CD14-positive monocyte (primary cell): ENCODE data around the gene S100A16. TPM values are rescaled to one million over a fixed set of nuclear protein-coding genes. Genes with fewer than 3 reads are reported as not detected.

ENCODE experiments used
- DNase-seq, 3 donors: peaks; one replicate each; pipeline ENCODE4 v3.0.0-alpha.2; 2011 to 2022
- H2AFZ ChIP-seq: 2 replicates; pipeline ENCODE4 v1.6.0; 2012; ENCODE audit warnings: mild to moderate bottlenecking, low read depth, low read length, inconsistent platforms; ENCODE audit not compliant: insufficient read depth, poor library complexity, severe bottlenecking
- H3K27ac ChIP-seq, 2 donors: 1 replicate in 1 of 2; 2 replicates in 1 of 2; pipeline ENCODE4 v1.5.1; 2012 to 2013; ENCODE audit warnings: low read length in 2 of 2, control low read depth in 1 of 2, inconsistent platforms in 1 of 2, low read depth in 1 of 2, mild to moderate bottlenecking in 1 of 2
- H3K27me3 ChIP-seq, 2 donors: one replicate each; pipeline versions ENCODE4 v1.6.0 to v1.6.1; 2011 to 2013; ENCODE audit warnings: low read length in 2 of 2; ENCODE audit not compliant: control insufficient read depth in 2 of 2, insufficient read depth in 2 of 2
- H3K36me3 ChIP-seq, 2 donors: replicated peaks in 1 of 2; 1 replicate in 1 of 2; 2 replicates in 1 of 2; pipeline versions ENCODE4 v1.5.1 to v1.6.1; 2012 to 2013; ENCODE audit warnings: low read length in 2 of 2, control low read depth in 1 of 2, inconsistent platforms in 1 of 2, mild to moderate bottlenecking in 1 of 2; ENCODE audit not compliant: insufficient read depth in 2 of 2, control insufficient read depth in 1 of 2
- H3K4me1 ChIP-seq, 2 donors: 1 replicate in 1 of 2; 2 replicates in 1 of 2; pipeline versions ENCODE4 v1.5.1 to v1.6.1; 2012 to 2013; ENCODE audit warnings: low read length in 2 of 2, control low read depth in 1 of 2, inconsistent platforms in 1 of 2, mild to moderate bottlenecking in 1 of 2, moderate library complexity in 1 of 2; ENCODE audit not compliant: insufficient read depth in 2 of 2, control insufficient read depth in 1 of 2
- H3K4me2 ChIP-seq: replicated peaks from 2 replicates; pipeline ENCODE3; 2012; ENCODE audit warnings: low read length, moderate library complexity, mild to moderate bottlenecking; ENCODE audit not compliant: poor library complexity, severe bottlenecking; ENCODE audit errors: extremely low read depth
- H3K4me3 ChIP-seq, 3 experiments: fragments of 200-600 bp in 1 of 3; sonication (generic) in 1 of 3; replicated peaks in 1 of 3; 1 replicate in 2 of 3; 2 replicates in 1 of 3; pipeline ENCODE4 v1.5.1; 2011 to 2013; ENCODE audit warnings: low read length in 3 of 3, mild to moderate bottlenecking in 3 of 3, control low read depth in 2 of 3, low read depth in 2 of 3, inconsistent platforms in 1 of 3, moderate library complexity in 1 of 3
- H3K79me2 ChIP-seq: 2 replicates; pipeline ENCODE4 v1.6.0; 2012; ENCODE audit warnings: mild to moderate bottlenecking, control low read depth, inconsistent platforms, low read length, moderate library complexity; ENCODE audit not compliant: insufficient read depth
- H3K9ac ChIP-seq: 2 replicates; pipeline ENCODE4 v1.6.0; 2017; ENCODE audit warnings: low read length, mild to moderate bottlenecking; ENCODE audit not compliant: insufficient read depth, poor library complexity, severe bottlenecking
- H3K9me3 ChIP-seq, 2 donors: replicated peaks in 1 of 2; 1 replicate in 1 of 2; 2 replicates in 1 of 2; pipeline versions ENCODE4 v1.5.1 to v1.6.1; 2012 to 2013; ENCODE audit warnings: low read length in 2 of 2, control low read depth in 1 of 2; ENCODE audit not compliant: control insufficient read depth in 1 of 2, insufficient read depth in 1 of 2
- H4K20me1 ChIP-seq: 2 replicates; pipeline ENCODE4 v1.6.0; 2012; ENCODE audit warnings: mild to moderate bottlenecking, low read length, control low read depth, moderate library complexity; ENCODE audit not compliant: insufficient read depth
- H3K27ac Mint-ChIP-seq, 7 donors: one replicate each; pipeline ENCODE4 v1.8.0; 2020; ENCODE audit warnings: mild to moderate bottlenecking in 7 of 7, mixed read lengths in 7 of 7, moderate library complexity in 6 of 7, inconsistent platforms in 2 of 7
- H3K27me3 Mint-ChIP-seq, 3 donors: one replicate each; pipeline ENCODE4 v1.8.0; 2021 to 2022; ENCODE audit warnings: low read depth in 3 of 3, mild to moderate bottlenecking in 3 of 3, mixed read lengths in 3 of 3, moderate library complexity in 3 of 3, inconsistent platforms in 1 of 3
- H3K36me3 Mint-ChIP-seq, 2 donors: one replicate each; pipeline ENCODE4 v1.8.0; 2020; ENCODE audit warnings: mixed read lengths in 2 of 2, inconsistent platforms in 1 of 2, mild to moderate bottlenecking in 1 of 2
- H3K4me1 Mint-ChIP-seq: one replicate; pipeline ENCODE4 v1.8.0; 2020; ENCODE audit warnings: mild to moderate bottlenecking, mixed read lengths
- H3K4me3 Mint-ChIP-seq, 2 donors: one replicate each; pipeline ENCODE4 v1.8.0; 2020; ENCODE audit warnings: mild to moderate bottlenecking in 2 of 2, mixed read lengths in 2 of 2, moderate library complexity in 1 of 2
- H3K9me3 Mint-ChIP-seq, 7 donors: one replicate each; pipeline ENCODE4 v1.8.0; 2020 to 2022; ENCODE audit warnings: mixed read lengths in 7 of 7, mild to moderate bottlenecking in 6 of 7, moderate library complexity in 6 of 7, inconsistent platforms in 2 of 7
- WGBS: methylation state at CpG from one replicate; pipeline ENCODE4 v1.1.5; 2013; ENCODE audit warnings: missing lambda C conversion rate; ENCODE audit not compliant: insufficient coverage; 5-methylcytosine and 5-hydroxymethylcytosine counted together
- intact Hi-C, 2 donors: fragments of 100-400 bp; cut with micrococcal nuclease; formaldehyde crosslinking; loops; one replicate each; pipeline versions ENCODE4 v1.15.0 to v1.15.1; 2023
- polyA plus RNA-seq, 3 donors: library from polyadenylated mRNA; depleted of rRNA in 1 of 3; unstranded in 2 of 3; stranded (reverse) in 1 of 3; fragments of 300-500 nt in 2 of 3; fragments of >200 nt in 1 of 3; fragmentation: Illumina TruSeq in 2 of 3; gene quantifications; 1 replicate in 2 of 3; 2 replicates in 1 of 3; pipeline ENCODE4 v1.2.3, GENCODE V29; 2012 to 2021
- TF ChIP-seq, protein P1 (sequence below): fragments of 200-600 bp; IDR thresholded peaks from one replicate; pipeline ENCODE4 v1.8.0; 2022; ENCODE audit warnings: antibody characterized with exemption, mild to moderate bottlenecking

Gene S100A16
- polyA plus RNA-seq, 3 donors = not detected

DNA sequence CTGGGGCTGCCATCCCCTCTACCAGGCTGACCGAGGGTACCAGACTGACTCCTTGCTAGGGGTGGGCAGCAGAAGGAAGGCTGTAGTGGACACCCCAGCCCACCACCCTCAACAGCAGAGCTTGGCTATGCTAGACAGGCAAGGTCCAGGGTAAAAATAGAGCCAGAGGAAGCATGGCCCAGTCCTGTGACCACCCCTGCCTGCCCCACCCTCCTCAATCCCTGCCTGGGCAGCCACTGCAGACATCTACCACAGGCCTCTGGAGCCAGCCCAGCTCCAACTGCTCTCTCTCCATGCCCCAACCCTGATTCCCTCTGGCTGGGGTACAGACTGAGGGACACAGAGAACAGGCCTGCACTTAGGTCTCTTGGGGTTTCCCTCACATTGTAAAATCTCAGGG is 17.0 kb upstream of the S100A16 start:
- peaks cover 11 to 16% (median 14%) of the 10 kb centered on the region in 3 donors for H3K27me3 Mint-ChIP-seq
- no peak overlapping the region for H2AFZ ChIP-seq
- WGBS = 80% methylated on average over 1 of the region's 1 CpG
- no peak overlapping the region for H3K9ac ChIP-seq
- peaks cover 6% of the 10 kb centered on the region for H4K20me1 ChIP-seq
- no peaks in the 10 kb centered on the region for H3K9me3 ChIP-seq
- H3K79me2 ChIP-seq = peaks cover 9% of the 10 kb centered on the region
- H3K27ac Mint-ChIP-seq = no peak overlapping the region
- H3K9me3 Mint-ChIP-seq = no peaks in the 10 kb centered on the region
- no peak overlapping the region for H3K27ac ChIP-seq
- H3K36me3 Mint-ChIP-seq = peaks cover 0 to 4% of the 10 kb centered on the region in 2 donors
- H3K4me2 ChIP-seq = no peak overlapping the region
- H3K4me3 Mint-ChIP-seq = no peak overlapping the region
- no peak overlapping the region for H3K4me3 ChIP-seq
- H3K4me1 ChIP-seq = peaks cover 29 to 45% of the 10 kb centered on the region in 2 donors
- peaks cover 0 to 3% of the 10 kb centered on the region in 2 donors for H3K27me3 ChIP-seq
- intact Hi-C loops = loop anchor here (5.0 to 10.0 kb wide), 5 partner anchors 33 to 107 kb away; partner anchors contain the start of gene ILF2 (in 1 of the 2)
- DNase-seq = no peak
- TF ChIP-seq, protein P1, sequence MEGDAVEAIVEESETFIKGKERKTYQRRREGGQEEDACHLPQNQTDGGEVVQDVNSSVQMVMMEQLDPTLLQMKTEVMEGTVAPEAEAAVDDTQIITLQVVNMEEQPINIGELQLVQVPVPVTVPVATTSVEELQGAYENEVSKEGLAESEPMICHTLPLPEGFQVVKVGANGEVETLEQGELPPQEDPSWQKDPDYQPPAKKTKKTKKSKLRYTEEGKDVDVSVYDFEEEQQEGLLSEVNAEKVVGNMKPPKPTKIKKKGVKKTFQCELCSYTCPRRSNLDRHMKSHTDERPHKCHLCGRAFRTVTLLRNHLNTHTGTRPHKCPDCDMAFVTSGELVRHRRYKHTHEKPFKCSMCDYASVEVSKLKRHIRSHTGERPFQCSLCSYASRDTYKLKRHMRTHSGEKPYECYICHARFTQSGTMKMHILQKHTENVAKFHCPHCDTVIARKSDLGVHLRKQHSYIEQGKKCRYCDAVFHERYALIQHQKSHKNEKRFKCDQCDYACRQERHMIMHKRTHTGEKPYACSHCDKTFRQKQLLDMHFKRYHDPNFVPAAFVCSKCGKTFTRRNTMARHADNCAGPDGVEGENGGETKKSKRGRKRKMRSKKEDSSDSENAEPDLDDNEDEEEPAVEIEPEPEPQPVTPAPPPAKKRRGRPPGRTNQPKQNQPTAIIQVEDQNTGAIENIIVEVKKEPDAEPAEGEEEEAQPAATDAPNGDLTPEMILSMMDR = no peak
- peaks cover 48% of the 10 kb centered on the region for H3K4me1 Mint-ChIP-seq
- H3K36me3 ChIP-seq = no peaks in the 10 kb centered on the region

- Mint-ChIP-seq H3K4me3 (no peak overlapping the region), H3K27ac (no peak overlapping the region), H3K36me3 (peaks cover 0 to 4% of the 10 kb centered on the region in 2 donors), H3K9me3 (no peaks in the 10 kb centered on the region), H3K4me1 (peaks cover 51% of the 10 kb centered on the region), H3K27me3 (peaks cover 11 to 16% (median 14%) of the 10 kb centered on the region in 3 donors)
- Histone ChIP-seq H3K9ac (no peak overlapping the region), H3K4me3 (no peak overlapping the region), H4K20me1 (peaks cover under 1% of the 10 kb centered on the region), H3K4me1 (peaks cover 28 to 45% of the 10 kb centered on the region in 2 donors), H3K79me2 (peaks cover 2% of the 10 kb centered on the region), H3K27ac (no peak overlapping the region), H3K4me2 (no peak overlapping the region), H3K9me3 (no peaks in the 10 kb centered on the region), H2AFZ (no peak overlapping the region), H3K36me3 (no peaks in the 10 kb centered on the region), H3K27me3 (peaks cover 0 to 3% of the 10 kb centered on the region in 2 donors)
- intact Hi-C loops = loop anchor here in 1 of 2 donors (10.0 kb wide), 1 partner anchor 55 kb away; no protein-coding TSS in a partner anchor
- DNase-seq = no peak
- TF ChIP-seq, protein P1 = no peak
- 100% methylated on average over 1 of the region's 5 CpGs for WGBS
Measured at GRCh38 chr1:153629343-153629665, 16.4 kb upstream of the S100A16 start.
